Keratinocyte (primary cell): ENCODE results near the gene GRIK2.

Experiments used
- CTCF ChIP-seq, 3 experiments: IDR thresholded peaks in 1 of 3; conservative IDR thresholded peaks in 1 of 3; optimal IDR thresholded peaks in 1 of 3; 2 replicates in 2 of 3; 3 replicates in 1 of 3; pipeline versions ENCODE3 to v1.5.1; 2011; ENCODE audit warnings: low read length in 3 of 3, mild to moderate bottlenecking in 3 of 3, moderate library complexity in 2 of 3, control low read depth in 1 of 3, inconsistent platforms in 1 of 3; ENCODE audit not compliant: insufficient read depth in 2 of 3; ENCODE audit errors: extremely low read depth in 1 of 3
- EZH2 ChIP-seq: IDR thresholded peaks from one replicate; pipeline ENCODE4 v1.6.1; 2012; ENCODE audit warnings: inconsistent platforms, mild to moderate bottlenecking, low read length, moderate library complexity

GRCh38 chr6:101550451-101550850, 156.9 kb downstream of the GRIK2 start:
- TF ChIP-seq CTCF (optimal IDR thresholded peaks at IDR 0.05 in 1 of 3, IDR thresholded peaks at IDR 0.05 in 1 of 3, conservative IDR thresholded peaks at IDR 0.05 in 1 of 3; ENCODE audit: extremely low read depth in 1 of 3, insufficient read depth in 2 of 3, low read length in 3 of 3) (no peak), EZH2 (no peak)
